ENCODE results near the gene GNAI2.

Gene GNAI2

DNA sequence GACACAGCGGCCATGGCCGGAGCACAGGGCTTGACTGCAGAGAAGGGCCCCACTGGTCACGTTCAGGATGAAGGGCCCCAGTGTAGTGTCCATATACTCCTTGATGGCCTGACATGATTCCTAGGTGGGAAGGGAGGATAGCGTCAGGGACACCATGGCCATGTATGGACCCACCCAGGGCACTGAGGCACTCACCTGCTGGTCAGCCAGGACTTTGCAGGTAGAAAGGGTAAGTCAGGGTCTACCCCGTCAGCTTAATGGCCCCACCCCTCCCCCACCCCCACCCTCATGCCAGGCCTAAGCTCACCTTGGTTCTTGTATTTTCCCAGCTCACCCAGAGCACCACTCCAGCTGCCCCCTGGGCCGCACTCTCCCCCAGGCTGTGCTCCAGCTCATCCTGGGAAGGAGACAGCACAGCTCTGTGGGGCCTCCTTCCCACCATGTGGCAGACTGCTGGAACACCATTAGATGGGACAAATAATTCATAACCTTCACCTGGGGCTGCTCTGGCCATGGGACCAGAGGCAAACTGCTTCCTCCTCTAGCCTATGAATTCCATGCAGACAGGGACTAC, 64.8 kb downstream of the GNAI2 start:
- no peak for DNase-seq

DNA sequence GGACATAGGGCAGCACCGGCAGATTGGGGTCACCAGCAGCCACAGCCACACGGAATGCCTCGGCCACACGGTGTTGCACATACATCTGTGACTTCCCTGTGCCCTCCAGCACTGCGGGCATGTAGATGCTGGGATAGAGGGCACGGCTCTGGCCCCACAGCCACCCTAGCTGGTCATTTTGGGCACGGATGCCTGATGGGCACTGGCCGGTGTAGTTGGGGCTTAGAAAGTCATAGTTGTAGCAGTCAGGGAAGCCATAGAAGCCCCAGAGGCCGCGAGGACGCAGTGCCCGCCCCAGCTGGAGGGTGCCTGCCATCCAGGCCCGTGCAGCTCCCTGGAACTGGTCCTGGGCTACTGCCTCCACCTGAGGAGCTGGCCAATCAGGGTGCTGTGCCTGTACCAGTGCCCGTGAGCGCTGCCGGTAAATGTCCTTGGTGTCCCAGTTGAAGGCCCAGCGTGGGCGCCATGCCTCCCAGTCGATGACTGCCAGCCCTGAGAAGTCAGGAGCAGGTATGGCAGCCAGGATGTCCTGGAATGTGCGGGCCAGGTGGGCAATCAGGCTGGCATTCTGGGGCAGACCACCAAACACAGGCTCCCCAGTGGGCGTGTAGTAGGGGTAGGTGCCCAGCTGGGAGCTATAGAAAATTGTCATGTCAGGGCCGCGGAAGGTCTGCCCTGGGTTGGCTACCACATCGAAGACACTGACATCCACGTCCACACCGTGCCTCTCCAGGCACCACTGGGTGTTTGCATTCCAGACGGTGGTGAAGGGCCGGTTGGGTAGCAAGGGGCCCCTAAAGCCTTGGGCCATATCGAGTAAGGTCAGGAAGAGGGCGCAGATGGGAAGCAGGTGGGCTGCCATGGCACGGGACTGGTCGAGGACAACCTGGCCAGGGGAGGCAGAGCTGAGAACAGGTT, 66.3 kb downstream of the GNAI2 start:
- no peak for DNase-seq

DNA sequence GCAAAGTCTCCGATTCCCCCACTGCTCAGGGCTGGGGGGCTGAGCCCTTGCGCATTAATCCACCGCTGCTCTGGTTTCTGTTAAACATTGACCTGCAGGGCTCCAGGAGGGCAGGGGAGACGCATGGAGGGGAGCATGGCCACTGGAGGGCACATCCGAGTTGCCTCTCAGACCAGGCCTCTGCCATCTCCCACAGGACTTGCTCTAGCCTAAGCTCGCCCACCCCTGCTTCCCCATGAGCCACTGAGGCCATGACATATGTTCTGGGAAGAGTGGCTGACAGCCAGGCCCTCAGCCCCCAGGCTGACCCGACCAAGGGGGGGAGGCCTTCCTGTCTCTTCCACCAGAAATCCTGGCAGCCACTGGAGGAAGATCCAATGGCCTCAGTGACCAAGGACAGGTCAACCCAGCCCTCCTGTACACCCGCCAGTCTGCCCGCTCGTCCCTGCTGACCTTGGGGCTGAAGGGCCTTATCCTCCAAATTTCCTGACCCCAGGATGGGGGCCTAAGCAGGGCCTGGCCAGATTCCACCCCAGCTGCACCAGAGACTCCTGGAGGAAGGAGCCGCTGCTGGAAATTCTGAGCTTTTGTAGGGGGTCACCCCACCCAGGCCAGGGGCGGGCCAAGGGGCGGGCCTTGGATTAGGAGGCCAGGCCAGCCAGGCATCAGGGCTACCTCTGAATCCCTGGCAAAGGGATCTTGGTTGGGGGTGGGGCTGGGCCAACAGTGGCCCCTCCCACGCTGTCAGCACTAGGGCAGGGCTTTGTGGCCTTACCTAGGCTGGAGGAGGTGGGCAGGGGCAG, 67.2 kb downstream of the GNAI2 start, which contains the start of gene HYAL1:
HYAL1 (minus strand) TSS at position 562 of the 803 bp plus-strand sequence. CDS start 618 bp downstream, outside the sequence.
- DNase-seq = peak; percentile 55

DNA sequence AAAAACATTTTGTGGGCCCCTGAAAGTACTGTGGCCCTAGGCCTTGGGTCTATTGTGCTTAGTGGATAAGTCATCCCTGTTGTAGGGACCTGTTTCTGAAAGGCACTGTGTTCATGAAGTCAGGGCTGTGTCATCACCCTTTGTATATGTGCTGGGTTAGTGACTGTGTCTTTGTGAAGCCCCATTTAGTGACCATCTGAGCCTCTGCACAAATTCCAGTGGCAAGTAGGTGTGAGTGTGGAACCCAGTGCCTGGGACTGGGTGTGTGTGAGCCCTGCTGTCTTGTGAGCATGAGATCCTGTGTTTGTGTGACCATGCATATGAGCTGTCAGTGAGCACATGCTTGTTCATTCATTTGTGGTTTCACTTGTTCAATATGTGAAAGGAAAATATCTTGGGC, 68.6 kb downstream of the GNAI2 start:
- no peak for DNase-seq

Measured in hematopoietic multipotent progenitor cell treated with erythropoietin and hydrocortisone succinate and interleukin-3 and kit ligand, for 6 days (in vitro differentiated cells).